DMS 273 treated with DMSO at 0.1 percent for 48 hours (cell line): ENCODE data around the gene SPHK1.
"Not testable (repeated sequence)": the region's sequence is repeated elsewhere in the genome, so short reads cannot be mapped to it uniquely, and the experiment has no call there.

ENCODE experiments used
- DNase-seq: peaks from one replicate; lab custom pipeline; 2025; lab: John Stamatoyannopoulos, UW

The SPHK1 gene, protein sequence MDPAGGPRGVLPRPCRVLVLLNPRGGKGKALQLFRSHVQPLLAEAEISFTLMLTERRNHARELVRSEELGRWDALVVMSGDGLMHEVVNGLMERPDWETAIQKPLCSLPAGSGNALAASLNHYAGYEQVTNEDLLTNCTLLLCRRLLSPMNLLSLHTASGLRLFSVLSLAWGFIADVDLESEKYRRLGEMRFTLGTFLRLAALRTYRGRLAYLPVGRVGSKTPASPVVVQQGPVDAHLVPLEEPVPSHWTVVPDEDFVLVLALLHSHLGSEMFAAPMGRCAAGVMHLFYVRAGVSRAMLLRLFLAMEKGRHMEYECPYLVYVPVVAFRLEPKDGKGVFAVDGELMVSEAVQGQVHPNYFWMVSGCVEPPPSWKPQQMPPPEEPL

DNA sequence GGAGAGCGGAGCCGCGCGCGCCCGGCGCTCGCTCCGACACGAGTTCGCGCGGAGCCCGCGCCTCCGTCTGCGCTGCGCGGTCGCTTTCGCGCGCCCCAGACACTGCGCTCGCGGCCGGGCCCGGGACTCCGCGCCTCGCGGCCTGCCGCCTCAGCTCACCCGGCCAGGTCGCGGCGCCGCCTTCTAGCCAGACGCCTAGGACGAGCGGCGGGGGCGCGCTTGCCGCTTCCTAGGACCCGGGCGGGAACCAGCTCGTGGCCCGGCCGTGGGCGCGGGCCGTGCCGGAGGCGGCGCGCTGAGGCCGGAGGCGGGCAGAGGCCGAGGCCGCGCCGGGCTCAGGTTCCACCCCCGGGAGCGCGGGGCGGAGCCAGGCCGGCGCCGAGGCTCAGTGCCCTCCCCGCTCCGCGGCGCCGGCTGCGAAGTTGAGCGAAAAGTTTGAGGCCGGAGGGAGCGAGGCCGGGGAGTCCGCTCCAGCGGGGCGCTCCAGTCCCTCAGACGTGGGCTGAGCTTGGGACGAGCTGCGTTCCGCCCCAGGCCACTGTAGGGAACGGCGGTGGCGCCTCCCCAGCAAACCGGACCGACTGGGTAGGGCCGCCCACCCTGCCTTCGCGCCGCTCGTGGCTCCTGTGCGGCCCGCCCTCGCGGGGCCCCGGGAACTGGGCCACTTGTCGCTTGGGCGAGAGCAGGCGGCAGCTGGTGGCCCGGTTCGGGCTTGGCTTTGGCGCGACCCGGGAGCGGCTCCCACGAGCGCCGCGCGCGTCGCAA is at the start of gene SPHK1:
TSS of gene SPHK1 (plus strand) at position 388 of the 765 bp plus-strand sequence. CDS start 1,036 bp downstream, outside the sequence.
- no peak for DNase-seq

DNA sequence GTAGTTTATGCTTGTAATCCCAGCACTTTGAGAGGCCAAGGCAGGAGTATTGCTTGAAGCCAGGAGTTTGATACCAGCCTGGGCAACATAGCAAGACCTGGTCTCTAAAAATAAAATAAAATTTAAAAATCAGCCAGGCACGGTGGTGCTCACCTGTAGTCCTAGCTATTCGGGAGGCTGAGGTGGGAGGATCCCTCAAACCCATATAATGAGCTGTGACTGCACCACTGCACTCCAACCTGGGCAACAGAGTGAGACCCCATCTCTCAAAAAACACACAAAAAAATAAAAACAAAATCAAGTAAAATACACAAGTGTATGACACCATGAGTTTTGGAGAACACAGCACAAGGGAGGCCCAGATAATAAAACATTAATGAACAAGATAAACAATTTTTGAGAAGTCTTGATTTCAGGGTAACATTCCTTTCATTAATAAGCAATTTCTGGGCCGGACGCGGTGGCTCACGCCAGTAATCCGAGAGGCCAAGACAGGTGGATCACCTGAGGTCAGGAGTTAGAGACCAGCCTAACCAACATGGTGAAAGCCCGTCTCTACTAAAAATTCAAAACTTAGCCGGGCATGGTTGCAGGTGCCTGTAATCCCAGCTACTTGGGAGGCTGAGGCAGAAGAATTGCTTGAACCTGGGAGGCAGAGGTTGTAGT is 48.6 kb upstream of the SPHK1 start:
- DNase-seq = no peak

DNA sequence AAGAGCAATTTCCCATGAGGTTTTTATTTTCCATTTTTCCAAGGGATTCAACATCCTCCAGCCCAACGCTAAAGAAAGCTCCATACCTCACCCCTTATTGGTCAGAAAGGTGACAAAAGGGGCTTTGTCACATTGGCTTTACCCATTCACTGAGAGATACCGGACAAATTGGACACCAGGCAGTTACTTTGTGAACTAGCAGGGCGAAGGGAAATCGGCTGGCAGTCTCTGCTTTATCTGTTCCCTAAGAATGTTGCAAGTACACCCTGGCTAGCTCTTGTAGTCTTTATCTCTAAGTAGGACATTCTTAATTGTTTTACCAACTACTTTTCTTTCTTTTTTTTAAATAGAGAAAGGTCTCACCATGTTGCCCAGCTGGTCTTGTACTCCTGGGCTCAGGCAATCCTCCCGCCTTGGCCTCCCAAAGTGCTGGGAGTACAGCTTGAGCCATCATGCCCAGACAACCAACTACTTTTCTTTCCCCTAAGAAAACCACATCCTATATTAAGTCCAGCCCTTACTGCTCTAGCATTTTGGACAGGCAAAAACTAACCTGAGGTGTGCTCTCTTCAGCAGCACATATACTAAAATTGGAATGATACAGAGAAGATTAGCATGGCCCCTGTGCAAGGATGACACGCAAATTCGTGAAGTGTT is 47.5 kb upstream of the SPHK1 start:
- DNase-seq = no peak

DNA sequence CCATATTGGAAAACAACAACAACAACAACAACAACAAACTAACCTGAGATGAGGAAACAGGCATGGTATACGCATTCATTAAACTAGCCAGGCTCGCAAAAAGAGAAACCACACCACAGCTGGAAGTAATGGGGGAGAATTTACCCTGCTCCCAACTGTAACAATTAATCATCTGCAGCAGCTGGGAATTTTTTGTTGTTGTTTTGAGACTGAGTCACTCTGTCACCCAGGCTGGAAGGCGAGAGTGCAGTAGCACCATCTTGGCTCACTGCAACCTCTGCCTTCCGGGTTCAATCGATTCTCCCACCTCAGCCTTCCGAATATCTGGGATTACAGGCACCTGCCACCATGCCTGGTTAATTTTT is 47.0 kb upstream of the SPHK1 start:
- no peak for DNase-seq

DNA sequence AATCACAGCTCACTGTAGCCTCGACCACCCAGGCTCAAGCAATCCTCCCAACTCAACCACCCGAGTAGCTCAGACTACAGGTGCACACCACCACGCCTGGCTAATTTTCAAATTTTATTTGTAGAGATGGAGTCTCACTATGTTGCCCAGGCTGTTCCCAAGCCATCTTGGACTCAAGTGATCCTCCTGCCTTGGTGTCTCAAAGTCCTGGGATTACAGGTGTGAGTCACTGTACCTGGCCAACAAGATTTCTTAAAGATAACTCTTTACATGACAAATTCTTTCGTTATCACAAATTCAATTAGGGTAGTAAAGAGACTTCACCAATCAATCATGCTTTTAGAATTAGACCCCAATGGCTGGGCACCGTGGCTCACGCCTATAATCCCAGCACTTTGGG is 43.1 kb upstream of the SPHK1 start:
- no peak for DNase-seq

DNA sequence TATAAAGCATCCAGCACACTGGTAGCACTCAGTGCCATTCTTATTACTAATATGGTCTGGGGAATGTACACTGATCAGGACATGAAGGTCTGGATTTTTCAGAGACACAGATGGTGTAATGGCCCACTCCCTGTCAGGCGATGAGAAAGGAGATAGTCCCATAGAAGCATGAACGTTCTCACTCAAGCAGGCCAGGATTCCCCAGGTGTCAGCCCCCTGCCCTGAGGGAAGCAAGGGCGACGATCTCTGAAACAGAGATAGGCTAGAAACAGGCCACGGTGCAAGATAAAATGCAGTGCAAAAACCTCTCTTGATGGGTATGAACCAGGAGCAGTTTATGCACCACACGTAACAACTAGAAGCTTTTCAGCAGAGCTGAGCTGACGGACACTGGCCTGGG is 41.3 kb upstream of the SPHK1 start:
- no peak for DNase-seq

DNA sequence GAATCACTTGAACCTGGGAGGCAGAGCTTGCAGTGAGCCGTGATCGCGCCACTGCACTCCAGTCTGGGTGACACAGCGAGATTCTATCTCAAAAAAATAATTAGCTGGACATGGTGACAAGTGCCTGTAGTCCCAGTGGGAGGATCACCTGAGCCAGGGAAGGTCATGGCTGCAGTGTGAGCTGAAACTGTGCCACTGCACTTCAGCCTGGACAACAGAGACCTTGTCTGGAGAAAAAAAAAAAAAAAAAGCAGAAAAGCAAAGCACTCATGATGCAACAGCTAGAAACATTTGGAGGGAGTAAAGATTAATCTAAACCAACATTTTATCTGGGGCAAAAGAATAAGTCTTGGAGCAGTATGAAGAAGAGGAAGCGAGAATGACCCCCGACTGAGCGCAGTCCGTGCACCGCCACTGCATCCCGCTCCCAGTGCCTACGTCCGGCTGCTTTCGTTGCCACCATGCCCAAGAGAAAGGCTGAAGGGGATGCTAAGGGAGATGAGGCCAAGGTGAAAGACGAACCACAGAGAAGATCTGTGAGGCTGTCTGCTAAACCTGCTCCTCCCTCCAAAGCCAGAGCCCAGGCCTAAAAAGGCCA is 38.9 kb upstream of the SPHK1 start:
- no peak for DNase-seq

DNA sequence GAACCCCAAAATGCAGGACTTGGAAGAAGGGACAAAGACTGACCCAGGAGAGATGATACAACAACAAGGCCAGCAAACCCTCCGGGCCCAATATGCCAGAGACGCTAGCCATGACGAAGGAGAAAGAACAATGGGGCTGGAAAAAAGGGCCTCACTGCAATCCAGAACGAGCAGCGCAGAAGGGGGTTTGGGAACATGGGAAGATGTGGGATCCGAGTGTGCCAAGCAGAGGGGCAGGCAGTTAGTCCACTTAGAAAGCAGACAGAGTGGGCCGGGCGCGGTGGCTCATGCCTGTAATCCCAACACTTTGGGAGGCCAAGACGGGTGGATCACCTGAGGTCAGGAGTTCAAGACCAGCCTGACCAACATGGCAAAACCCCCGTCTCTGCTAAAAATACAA is 37.5 kb upstream of the SPHK1 start:
- DNase-seq = not testable (repeated sequence)

DNA sequence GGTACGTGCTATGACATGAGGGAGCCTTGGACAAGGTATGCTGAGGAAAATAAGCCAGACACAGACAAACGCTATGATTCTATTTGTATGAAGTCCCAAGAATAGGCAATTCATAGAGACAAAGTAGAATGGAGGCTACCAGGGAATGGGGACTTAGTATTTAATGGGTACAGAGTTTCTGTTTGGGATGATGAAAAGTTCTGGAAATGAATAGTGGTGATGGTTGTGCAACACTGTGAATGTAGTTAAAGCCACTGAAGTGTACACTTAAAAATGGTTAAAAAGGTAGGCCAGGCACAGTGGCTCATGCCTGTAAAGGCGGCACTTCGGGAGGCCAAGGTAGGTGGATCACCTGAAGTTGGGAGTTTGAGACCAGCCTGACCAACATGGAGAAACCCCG is 33.9 kb upstream of the SPHK1 start:
- DNase-seq = no peak

DNA sequence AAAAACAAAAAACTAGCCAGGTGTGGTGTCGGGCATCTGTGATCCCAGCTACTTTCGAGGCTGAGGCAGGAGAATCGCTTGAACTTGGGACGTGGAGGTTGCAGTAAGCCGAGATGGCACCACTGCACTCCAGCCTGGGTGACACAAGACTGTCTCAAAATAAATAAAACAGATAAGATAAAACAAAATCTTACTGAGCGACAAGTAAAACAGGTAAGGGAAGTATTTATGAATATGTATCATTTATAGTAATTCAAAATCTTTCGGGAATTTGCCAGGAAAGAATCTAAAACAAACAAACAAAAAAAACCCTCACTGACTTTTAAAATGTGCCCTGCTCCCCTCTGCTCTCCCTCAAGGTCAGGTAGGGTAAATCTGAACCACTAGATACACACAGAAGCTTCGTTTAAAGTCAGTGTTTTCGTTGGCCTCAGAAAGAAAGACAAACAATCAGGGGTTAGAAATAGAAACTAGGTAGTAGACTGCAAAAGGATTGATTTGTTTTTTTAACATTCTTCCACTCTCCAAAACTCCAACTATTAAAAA is 32.8 kb upstream of the SPHK1 start:
- DNase-seq = no peak

DNA sequence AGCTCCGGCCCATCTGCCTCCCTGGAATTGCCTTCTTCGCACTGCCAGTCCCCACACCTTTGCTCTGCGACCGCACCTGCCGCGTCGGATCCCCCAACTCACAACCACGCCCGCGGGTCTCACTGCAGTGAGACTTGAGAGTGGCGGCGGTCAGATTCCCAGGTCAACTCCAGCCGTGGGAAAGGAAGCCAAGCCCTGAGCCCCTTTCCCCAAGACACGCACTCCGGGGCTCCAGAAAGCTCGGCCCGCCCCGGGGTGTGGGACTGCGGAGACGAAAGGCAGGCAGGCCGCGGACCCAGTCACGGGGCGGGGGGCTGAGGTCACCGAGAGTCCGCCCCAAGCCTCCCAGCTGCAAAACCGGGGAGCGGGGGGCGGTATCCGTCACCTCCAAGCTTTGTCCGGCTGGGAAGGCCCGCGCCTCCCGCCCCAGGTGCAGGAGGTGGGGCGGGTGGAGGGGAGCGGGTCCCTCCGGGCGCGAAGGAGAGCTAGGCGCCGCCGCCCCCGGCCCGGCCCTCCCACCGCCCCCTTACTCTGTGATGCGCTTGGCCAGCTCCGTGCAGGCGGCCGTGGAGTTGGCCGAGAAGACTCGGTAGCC is 31.3 kb upstream of the SPHK1 start:
- no peak for DNase-seq

DNA sequence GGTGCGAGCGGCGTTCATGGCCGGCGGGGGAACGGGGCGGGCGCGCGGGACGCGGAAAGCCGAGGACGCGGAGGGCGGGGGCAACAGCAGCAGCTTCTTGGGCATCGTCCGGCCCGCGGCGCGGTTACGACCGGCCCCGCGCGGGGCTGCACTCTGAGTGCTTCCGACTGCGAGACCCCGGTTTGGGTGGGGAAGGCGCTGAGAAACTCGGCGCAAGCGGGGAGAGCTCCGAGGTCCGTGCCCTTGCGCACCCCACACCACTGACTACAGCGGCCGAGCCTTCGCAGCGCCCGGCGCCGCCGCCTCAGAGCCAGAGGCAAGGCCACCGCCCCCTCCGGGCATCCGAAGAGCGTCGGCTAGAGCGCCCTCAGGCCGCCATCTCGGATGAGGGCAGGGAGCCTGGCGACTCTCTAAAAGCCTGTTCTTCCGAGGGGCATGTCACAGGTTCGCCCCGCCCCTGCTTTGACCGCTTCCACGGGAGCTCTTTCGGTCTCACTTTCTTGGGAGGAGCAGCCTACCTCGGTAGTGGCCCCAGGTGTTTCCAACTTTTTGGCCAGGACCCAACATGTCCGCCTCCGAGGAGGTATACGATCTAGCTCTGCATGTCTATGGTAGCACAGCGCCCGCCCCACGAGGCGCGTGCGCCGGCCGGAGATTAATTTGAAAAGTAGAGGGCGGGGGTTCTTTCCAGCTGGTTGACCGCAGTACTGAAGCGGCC is 30.7 kb upstream of the SPHK1 start, which contains the start of gene PRPSAP1:
TSS of gene PRPSAP1 (minus strand) at position 318 of the 718 bp plus-strand sequence. CDS start at position 105, 213 bp downstream.
- peak; percentile 91 for DNase-seq

DNA sequence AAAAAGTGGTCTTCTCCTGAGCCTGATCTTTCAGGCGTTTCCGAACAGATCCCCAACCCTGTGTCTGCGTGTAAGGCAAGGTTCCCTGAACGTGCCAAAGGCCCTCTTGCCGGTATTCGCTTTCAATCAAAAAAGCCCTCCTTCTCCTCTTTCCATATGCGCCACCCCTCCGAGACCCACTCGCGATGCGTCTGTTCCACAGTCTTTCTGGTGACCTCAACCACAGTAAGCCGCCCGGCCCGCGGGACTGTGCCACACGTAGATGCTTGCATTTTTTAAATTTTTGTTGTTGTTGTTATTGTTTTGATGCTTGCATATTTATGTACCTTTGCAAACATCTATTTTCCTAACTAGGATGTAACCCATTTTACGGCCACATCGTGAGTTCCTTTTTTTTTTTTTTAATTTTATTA is 30.1 kb upstream of the SPHK1 start:
- DNase-seq = no peak

DNA sequence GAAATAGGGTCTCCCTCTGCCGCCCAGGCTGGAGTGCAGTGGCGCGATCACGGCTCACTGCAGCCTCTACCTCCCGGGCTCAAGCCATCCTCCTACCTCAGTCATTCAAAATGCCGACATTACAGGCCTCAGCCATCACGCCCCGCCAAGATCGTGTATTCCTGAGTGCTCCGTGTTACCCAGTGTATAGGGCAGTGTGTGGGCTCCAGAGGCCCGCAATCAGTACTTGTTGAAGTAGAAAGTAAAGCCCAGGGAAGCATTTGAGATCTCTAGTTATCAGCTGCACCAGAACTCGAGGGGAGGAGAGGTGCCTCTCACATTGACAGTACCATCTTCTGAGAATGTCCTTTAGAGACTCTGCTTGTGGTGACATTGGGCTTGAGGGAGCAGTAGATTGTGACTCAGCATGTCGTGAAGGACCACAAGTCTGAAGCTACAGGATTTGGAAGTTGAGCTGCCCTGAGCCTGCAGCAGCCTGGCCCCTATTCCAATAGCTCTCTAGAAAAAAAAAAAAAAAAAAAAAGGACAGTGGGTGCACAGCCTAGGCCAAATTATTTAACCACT is 29.6 kb upstream of the SPHK1 start:
- no peak for DNase-seq

DNA sequence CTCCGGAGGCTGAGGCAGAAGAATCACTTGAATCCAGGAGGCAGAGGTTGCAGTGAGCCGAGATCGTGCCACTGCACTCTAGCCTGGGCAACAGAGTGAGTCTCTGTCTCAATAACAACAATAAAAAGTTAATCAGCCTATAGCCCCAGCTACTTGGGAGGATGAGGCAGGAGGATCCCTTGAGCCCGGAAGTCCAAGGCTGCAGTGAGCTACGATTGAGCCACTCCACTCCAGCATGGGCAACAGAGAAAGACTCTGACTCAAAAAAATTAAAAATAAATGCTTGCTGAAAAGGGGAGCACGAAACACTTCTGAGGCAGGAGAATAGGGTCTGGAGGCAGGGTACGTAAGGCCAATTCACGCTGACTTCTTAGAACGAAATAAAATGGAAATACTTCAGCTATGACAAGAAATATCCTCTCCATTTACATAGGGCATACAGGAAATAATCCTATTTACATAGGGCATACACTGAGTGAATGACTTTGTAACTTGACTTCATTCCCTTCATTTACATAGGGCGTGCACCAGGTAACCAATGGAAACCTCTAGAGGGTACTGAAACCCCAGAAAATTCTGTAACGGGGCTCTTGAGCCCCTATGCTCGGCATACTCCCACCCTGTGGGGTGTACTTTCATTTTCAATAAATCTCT is 27.5 kb upstream of the SPHK1 start:
- DNase-seq = no peak

DNA sequence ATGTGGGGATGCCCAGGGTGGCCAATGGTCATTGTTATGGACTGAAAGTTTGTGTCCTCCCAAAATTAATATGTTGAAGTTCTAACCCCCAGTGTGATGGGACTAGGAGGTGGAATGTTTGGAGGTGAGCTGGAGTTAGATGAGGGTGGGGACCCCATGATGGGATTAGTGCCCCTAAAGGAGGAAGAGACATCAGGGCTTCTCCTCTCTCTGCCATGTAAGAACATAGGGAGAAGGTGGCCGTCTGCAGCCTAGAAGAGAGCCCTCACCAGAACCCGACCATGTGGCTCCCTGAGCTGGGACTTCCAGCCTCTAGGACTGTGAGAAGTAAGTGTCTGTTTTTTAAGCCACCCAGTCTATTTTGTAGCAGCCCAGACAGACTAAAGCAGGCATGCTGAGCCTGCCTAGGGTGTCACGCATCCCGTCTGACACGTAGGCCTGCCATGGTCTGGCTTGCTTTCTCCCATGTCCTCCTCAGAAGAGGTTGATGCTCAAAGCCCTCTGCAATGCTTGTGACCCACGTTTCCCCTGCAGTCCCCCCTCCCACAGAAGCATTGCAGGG is 26.7 kb upstream of the SPHK1 start:
- no peak for DNase-seq

DNA sequence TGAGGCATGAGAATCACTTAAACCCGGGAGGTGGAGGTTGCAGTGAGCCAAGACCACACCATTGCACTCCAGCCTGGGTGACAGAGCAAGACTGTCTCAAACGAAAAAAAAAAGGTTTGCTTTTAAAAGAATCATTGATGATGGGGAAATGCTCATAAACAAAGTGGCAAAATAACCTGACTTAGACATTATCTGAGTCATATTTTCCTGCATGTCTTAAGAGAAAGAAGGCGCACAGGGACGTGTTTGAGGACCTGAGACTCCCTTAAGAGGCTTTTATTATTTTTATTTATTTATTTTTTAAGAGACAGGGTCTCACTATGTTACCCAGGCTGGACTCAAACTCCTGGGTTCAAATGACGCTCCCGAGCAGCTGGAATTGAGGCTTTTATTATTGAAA is 25.0 kb upstream of the SPHK1 start:
- DNase-seq = no peak

DNA sequence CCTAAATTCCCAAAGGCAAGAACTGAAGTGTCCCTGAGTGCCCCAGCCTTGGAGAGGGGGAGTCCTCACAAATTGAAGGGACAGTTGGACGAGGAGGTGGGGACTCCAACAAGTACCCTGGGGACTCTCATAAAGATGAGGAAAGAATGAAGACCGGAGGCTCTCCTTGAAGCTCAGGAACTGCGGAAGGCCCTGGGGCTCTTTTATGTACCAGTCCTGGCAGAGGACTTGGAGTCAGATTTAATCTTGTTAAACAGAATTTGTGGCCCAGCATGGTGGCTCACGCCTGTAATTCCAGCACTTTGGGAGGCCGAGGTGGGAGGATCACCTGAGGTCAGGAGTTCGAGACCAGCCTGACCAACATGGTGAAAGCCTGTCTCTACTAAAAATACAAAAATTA is 24.6 kb upstream of the SPHK1 start:
- not testable (repeated sequence) for DNase-seq

DNA sequence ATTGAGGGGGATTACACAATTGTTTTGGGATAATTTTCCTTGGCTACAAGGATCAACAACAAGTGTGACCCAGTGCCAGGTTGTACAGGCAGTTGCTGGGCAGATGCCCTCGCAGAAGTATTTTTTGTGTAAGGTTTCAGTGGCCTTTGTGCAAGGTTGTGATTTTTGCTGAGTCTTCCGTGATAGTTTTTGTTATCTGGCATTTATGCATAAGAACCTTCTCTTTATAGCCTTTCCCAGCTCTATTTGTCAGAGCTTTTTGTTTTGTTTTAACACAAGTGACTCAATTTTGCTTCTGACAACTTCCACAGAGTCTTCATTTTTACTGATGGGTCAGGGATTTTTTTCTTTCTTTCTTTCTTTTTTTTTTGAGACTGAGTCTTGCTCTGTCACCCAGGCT is 23.9 kb upstream of the SPHK1 start:
- DNase-seq = no peak
